Lower leg skin (tissue), 3 donors: ENCODE measurements around the gene SLC13A3.

Experiments
- CTCF ChIP-seq, 3 donors: fragments of 450-650 bp; IDR thresholded peaks; one replicate each; pipeline ENCODE4 v1.5.1; 2016; ENCODE audit warnings: antibody characterized with exemption in 3 of 3, mild to moderate bottlenecking in 3 of 3, moderate library complexity in 2 of 3
- POLR2A ChIP-seq, 2 donors: fragments of 450-650 bp; IDR thresholded peaks; one replicate each; pipeline ENCODE4 v1.6.1; 2016 to 2017; ENCODE audit warnings: antibody characterized with exemption in 2 of 2, mild to moderate bottlenecking in 1 of 2, moderate library complexity in 1 of 2

GRCh38 chr20:46695892-46696291 is 44.6 kb upstream of the SLC13A3 start:
- no peak for TF ChIP-seq CTCF (IDR thresholded peaks at IDR 0.05)
- TF ChIP-seq POLR2A (IDR thresholded peaks at IDR 0.05), result no peak
